HG03432 (cell line): ENCODE results near the gene STK32B.
"Not testable (repeated sequence)": the region's sequence is repeated elsewhere in the genome, so short reads cannot be mapped to it uniquely, and the experiment has no call there.

ENCODE experiments used
- ATAC-seq: cut with Tn5 transposase; IDR thresholded peaks from one replicate; pipeline ENCODE4 v1.9.1; 2021; ENCODE audit warnings: mild to moderate bottlenecking, moderate library complexity; ENCODE audit not compliant: unreplicated experiment

STK32B gene

DNA sequence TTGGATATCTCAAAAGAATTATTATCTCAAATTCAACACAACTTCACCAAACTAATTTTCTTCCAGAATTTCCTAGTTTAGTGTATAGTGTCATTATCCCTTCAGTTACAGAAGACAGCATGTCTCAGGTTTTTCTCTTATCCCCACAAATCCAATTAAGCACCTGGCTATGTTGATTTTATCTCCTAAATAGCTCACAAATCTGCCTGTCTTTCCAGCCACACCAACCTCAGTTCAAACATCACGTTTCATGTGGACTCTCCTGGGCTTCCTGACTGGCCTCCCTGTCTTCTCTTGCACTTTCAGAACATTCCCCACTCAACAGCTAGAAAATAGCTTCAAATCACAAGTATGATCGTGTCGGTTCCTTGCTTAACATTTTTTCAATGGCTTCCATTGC is 14.8 kb downstream of the STK32B start:
- ATAC-seq, result no peak

- ATAC-seq, result not testable (repeated sequence)
Observed at GRCh38 chr4:5066968-5067367, 15.7 kb downstream of the STK32B start.

DNA sequence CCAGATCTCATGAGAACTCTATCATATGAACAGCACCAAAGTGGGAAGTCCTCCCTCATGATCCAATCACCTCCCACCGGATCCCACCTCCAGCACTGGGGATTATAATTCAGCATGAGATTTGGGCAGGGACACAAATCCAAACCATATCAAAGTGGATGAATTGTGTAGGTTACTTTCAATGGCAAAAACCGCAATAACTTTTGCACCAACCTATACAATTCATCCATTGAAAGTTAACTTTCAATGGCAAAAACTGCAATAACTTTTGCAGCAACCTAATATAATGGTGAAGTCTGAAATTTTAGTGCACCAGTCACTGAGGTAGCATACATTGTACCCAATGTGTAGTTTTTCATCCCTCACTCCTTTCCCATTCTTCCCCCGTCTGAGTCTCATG is 16.6 kb downstream of the STK32B start:
- ATAC-seq, result no peak

DNA sequence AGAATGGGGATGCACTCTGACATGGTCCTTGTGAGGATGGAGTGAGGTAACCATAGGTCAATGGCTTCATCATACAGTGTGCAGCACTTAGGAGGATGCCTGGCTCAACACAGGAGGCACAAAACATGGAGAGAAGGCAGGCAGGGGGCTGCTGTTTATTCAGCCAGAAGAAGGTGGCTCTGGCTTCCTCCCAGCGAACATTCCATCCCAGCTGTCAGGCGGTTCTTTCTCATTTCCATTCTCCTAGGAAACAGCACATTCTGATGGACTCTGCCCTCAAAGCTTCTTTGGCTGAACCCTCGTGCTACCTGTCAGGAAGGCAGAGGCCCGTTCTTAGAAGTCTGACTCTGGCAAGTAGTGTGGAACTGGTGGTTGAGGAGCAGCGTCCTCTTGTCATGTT is 18.6 kb downstream of the STK32B start:
- ATAC-seq, result no peak

DNA sequence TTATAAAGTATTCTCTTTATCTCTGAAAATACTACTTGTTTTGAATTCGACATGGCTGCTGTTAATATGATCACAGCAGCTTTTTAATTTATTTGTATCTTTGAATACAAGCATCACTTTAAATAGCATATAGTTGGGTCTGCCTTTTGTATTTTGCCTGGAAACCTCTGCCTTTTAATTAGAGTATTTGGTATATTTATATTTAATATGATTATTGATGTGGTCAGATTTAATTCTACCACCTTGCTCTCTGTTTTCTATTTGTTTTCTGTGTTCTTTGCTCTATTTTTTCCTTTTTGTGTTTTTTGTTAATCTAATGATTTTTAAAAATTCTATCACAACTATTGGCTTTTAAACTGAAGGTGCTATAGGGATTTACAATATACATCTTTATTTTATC is 21.7 kb downstream of the STK32B start:
- ATAC-seq, result no peak

GRCh38 chr4:5078009-5078408 is 26.7 kb downstream of the STK32B start:
- no peak for ATAC-seq

- no peak for ATAC-seq
Observed at GRCh38 chr4:5079581-5079980, 28.3 kb downstream of the STK32B start.

- no peak for ATAC-seq
Observed at GRCh38 chr4:5081441-5081999, 30.2 kb downstream of the STK32B start.

GRCh38 chr4:5082376-5082775 is 31.1 kb downstream of the STK32B start:
- ATAC-seq, result no peak

DNA sequence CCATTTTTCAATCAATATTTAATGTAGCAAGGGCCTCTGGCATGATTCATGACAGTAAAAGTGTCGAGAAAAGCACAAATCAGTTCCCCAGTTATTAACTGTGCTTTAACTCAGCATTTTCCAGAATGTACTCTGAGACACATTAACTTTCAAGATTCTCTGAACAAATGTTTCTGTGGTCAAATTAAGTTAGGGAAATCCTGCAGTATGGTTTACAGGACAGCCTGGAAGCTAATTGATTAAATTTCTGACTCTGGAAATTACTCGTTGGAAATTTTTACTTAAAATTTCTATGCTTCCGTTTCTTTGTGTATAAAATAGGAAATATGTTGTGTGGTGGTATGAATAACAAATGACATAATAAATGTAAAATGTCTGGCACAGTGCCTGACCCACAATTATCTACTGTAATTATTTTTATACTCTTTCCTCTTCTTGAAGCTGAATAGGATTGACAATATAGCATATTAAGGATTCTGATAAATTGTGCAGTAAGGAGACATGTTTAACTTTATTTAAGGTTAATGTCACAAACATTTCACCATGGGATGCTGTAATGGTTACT is 33.7 kb downstream of the STK32B start:
- ATAC-seq, result no peak

DNA sequence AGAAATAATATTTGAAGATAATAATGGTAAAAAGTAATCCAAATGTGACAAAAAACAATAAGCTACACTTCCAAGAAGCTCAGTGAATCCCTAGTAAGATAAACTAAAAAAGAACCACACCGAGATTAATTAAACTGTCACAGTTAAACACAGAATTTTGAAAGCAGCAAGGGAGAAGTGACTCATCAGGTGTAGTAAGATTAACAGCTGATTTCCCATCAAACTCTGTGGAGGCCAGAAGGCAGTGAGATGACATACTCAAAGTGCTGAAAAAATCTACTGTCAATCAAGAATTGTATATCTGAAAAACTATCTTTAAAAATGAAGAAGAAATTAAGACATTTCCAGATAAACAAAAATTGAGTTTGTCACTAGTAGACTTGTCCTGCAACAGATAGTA is 35.3 kb downstream of the STK32B start:
- ATAC-seq, result no peak

- ATAC-seq, result no peak
Observed at GRCh38 chr4:5096261-5096660, 45.0 kb downstream of the STK32B start.

DNA sequence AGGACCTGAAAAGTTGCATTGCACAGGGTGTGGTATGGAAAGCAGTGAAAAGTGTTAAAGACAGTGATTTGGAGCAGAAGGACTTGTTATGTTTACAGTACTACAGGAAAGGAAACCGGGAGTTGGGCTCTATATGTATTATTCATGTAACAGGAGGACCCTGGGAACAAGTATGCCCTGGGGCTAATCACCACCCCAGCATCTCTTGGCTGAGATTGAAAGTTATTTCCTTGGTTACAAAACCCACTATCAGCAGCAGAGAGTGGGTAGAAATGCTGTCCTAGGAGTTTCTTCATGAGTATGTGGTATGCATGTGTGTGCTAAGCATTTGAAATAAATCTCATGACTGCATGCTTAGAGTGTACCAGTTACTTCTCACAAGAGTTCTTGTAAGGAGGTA is 46.9 kb downstream of the STK32B start:
- no peak for ATAC-seq

DNA sequence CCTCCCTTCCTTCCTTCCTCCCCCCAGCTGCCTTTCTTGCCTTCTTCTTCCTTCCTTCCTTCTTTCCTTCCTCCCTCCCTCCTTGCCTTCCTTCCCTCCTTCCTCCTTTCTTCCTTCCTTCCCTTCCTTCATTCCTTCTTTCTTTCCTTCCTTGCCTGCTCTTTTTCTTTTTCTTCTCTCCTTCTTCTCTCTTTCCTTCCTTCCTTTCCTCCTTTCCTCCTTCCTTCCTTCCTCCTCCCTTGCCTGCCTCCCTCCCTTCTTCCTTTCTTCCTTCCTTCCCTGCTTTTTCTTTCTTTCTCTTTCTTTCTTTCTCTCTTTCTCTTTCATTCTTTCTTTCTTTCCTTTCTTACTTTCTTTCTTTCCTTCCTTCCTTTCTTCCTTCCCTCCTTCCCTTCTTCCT is 49.1 kb downstream of the STK32B start:
- no peak for ATAC-seq

DNA sequence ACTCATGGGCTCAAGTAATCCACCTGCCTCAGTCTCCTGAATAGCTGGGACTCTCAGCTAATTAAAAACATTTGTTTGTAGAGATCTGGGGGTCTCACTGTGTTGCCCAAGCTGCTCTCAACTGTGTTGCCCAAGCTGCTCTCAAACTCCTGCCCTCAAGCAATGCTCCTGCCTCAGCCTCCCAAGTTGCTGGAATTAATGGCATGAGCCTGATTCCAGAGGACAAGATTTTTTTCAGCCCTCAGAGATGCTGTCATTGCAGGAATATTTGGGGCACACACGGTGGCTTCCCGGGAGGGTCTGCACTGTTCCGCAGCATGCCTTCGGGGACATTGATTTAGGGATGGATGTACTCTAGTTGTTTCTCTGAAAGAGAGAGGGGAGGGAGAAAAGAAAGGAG is 49.7 kb downstream of the STK32B start:
- ATAC-seq, result no peak

DNA sequence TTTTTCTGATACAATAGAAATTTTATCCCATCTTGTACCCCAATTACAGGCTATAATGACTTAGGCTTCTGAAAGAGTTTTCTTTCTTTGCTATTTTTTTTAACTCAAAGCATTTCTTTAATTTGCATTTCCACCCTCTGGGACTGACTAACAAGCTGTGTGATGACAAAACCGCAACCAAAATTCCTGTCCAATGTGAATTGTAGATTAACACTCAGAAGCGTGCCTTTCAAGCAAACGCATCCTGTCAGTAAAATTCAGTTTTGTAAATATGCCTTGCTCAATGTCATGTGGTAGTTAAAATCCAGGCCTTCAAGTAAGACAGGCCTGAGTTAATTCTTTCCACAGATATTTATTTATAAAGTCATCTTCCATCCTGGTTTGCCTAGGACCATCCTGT is 50.3 kb downstream of the STK32B start:
- no peak for ATAC-seq

- ATAC-seq, result no peak
Observed at GRCh38 chr4:5110901-5111300, 59.6 kb downstream of the STK32B start.

GRCh38 chr4:5112333-5113095 is 61.2 kb downstream of the STK32B start:
- ATAC-seq, result no peak

DNA sequence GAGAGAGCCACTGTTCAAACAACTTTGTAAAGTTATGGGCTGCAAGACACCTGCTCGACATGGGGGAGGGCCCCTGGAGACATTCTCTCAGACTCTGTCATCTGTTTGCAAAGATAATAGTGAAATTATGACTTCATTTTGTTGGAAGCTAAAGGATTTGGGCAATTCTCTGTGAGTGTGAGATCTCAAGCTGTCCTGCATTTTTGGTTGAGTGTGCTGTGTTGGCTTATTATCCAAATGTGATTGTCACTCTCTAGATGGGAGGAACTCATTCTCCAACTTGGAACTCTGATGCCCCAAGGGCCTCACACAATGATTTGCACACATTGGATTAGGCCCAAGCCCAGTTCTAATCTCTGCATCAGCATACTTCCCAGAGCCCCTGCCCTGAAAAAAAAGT is 63.7 kb downstream of the STK32B start:
- ATAC-seq, result no peak

GRCh38 chr4:5118091-5118786 is 67.0 kb downstream of the STK32B start:
- no peak for ATAC-seq

DNA sequence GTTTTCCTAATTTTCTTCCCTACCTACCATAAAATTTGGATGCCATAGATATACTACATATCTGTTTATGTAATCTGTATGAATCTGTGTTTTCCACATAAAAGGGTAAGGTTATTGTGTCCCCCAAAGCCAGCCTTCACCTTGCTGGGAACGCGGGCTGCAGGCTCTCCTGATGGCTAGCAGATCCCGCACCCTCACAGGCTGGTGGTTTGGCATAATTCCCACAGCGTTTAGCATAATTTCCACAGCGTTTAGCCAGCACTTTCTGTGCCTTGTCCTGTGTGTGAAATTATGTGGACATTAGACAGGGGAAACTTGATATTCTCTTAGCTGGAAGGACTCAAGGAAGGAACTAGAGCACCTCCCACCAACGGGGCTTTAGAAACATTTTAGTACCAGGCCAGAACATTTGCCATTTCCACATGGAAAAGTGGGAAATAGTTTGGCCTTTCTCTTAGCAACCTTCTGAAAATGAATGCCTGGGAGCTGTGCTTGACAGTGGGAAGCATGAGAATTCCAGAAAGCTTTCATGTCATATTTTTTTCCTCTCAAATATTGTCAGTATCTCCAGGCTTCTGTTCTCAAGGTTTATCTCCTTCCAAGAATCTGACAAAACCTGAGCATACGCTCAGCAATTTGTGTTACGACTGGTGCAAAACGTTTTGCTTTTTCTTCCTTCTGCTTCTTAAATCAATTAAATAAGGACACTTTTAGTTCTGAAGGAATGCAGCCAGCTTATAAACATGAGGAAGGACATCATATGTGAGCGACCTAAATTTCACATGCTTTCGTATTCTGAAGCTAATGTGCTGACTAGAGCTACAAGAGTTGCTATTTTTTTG is 67.9 kb downstream of the STK32B start:
- ATAC-seq, result no peak
